Nephron (organoid): ENCODE results near the gene PLIN5.

Experiments
- H3K27ac Mint-ChIP-seq, 3 experiments: 2 replicates each; pipeline ENCODE4 v1.8.0; 2020; ENCODE audit warnings: mixed read lengths in 3 of 3, mild to moderate bottlenecking in 2 of 3, moderate library complexity in 1 of 3
- H3K27me3 Mint-ChIP-seq: 2 replicates; pipeline ENCODE4 v1.8.0; 2021; ENCODE audit warnings: low read depth, mild to moderate bottlenecking, moderate library complexity, mixed read lengths
- H3K36me3 Mint-ChIP-seq: 2 replicates; pipeline ENCODE4 v1.8.0; 2020; ENCODE audit warnings: low read depth, mixed read lengths
- H3K4me1 Mint-ChIP-seq: 2 replicates; pipeline ENCODE4 v1.8.0; 2020; ENCODE audit warnings: mixed read lengths
- H3K4me3 Mint-ChIP-seq, 3 experiments: 2 replicates each; pipeline ENCODE4 v1.8.0; 2020; ENCODE audit warnings: mild to moderate bottlenecking in 3 of 3, mixed read lengths in 3 of 3, moderate library complexity in 2 of 3
- H3K9me3 Mint-ChIP-seq: 2 replicates; pipeline ENCODE4 v1.8.0; 2020; ENCODE audit warnings: mixed read lengths
- TF ChIP-seq, protein P1 (sequence below), 3 experiments: fragments of 200-600 bp; sonication (generic); IDR thresholded peaks; one replicate each; pipeline ENCODE4 v1.5.0; 2021; ENCODE audit warnings: antibody characterized with exemption in 3 of 3; ENCODE audit not compliant: unreplicated experiment in 3 of 3

The PLIN5 gene

DNA sequence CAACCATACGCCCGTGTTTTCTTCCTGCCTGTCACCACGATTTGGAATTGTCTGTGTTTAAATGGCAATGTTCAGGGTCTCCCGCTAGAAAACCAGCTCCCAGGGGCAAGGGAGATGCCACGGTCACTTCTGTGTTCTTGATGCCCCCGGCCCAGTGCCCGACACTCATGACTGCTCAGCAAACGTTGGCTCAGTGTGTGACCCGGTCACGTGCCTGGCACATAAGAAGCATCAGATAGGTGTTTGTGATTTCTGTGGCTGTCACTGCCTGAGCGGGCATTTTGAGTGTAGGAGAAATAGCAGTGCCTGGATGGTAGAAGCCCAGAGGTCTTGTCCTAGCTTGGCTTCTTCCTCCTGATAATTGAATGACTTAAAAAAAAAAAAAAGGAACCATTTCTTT is 47.5 kb downstream of the PLIN5 start:
- Mint-ChIP-seq H3K36me3 (peaks cover 48% of the 10 kb centered on the region), H3K27ac (no peak overlapping the region), H3K4me3 (no peak overlapping the region), H3K4me1 (no peaks in the 10 kb centered on the region), H3K27me3 (peaks cover 3% of the 10 kb centered on the region), H3K9me3 (no peaks in the 10 kb centered on the region)
- TF ChIP-seq, protein P1, sequence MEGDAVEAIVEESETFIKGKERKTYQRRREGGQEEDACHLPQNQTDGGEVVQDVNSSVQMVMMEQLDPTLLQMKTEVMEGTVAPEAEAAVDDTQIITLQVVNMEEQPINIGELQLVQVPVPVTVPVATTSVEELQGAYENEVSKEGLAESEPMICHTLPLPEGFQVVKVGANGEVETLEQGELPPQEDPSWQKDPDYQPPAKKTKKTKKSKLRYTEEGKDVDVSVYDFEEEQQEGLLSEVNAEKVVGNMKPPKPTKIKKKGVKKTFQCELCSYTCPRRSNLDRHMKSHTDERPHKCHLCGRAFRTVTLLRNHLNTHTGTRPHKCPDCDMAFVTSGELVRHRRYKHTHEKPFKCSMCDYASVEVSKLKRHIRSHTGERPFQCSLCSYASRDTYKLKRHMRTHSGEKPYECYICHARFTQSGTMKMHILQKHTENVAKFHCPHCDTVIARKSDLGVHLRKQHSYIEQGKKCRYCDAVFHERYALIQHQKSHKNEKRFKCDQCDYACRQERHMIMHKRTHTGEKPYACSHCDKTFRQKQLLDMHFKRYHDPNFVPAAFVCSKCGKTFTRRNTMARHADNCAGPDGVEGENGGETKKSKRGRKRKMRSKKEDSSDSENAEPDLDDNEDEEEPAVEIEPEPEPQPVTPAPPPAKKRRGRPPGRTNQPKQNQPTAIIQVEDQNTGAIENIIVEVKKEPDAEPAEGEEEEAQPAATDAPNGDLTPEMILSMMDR (IDR thresholded peaks at IDR 0.05; ENCODE audit: unreplicated experiment in 3 of 3) = no peak

DNA sequence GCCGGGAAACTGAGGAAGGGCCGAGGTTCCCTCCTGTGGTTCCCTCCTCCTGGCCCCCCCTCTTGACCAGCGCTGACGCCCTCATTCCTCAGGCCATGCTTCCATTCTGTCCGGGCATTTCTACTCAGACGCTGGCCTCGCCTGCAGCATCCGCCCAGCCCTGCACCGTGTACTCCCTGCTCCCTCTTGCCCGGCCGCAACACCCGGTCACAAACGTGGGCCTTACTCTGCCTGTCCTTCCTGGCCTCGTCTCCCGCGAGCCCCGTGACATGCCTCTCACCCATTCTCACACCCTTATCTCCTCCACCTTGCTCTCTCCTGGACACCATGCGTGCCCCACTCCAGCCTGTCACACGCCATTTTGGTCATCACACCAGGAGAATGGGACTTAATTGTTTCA is 51.6 kb downstream of the PLIN5 start:
- no peak overlapping the region for H3K27ac Mint-ChIP-seq
- TF ChIP-seq, protein P1 (IDR thresholded peaks at IDR 0.05; ENCODE audit: unreplicated experiment in 3 of 3) = no peak
- no peak overlapping the region for H3K4me3 Mint-ChIP-seq
- H3K4me1 Mint-ChIP-seq = no peaks in the 10 kb centered on the region
- peaks cover 3% of the 10 kb centered on the region for H3K27me3 Mint-ChIP-seq
- peaks cover 42% of the 10 kb centered on the region for H3K36me3 Mint-ChIP-seq
- H3K9me3 Mint-ChIP-seq = no peaks in the 10 kb centered on the region

DNA sequence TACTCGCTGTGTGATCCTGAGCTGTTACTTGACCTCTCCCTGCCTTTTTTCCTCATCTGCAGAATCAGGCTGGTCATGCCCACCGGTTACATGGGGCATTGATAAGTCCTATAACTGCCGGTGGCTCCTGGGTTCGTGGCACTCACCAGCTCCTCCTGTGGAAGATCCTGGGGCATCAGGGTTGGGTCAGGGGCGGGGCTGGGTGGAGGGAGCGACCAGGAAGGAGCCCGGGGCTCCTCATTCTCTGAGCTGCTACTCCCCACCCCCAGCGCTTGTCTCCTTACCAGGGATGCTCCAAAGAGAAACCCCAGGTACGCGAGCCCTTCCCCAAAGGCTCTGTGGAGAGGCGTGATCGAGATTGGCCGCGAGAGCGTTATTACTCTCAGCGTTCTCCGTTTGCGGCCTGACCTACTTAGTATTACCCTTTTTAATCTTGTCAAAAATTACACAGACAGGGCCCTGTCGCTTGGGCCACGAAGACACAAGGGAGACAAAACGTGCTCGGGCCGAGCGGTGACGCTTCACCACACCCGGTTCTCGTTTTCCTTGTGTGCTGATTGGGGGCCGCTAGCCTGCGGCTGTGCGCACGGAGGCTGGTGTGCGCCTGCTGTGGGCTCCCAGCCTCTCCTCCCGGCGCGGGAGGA is 52.2 kb downstream of the PLIN5 start:
- Mint-ChIP-seq H3K4me3 (no peak overlapping the region), H3K27me3 (peaks cover 3% of the 10 kb centered on the region), H3K27ac (no peak overlapping the region), H3K9me3 (no peaks in the 10 kb centered on the region), H3K36me3 (peaks cover 45% of the 10 kb centered on the region), H3K4me1 (no peaks in the 10 kb centered on the region)
- TF ChIP-seq, protein P1 (IDR thresholded peaks at IDR 0.05; ENCODE audit: unreplicated experiment in 3 of 3) = no peak

DNA sequence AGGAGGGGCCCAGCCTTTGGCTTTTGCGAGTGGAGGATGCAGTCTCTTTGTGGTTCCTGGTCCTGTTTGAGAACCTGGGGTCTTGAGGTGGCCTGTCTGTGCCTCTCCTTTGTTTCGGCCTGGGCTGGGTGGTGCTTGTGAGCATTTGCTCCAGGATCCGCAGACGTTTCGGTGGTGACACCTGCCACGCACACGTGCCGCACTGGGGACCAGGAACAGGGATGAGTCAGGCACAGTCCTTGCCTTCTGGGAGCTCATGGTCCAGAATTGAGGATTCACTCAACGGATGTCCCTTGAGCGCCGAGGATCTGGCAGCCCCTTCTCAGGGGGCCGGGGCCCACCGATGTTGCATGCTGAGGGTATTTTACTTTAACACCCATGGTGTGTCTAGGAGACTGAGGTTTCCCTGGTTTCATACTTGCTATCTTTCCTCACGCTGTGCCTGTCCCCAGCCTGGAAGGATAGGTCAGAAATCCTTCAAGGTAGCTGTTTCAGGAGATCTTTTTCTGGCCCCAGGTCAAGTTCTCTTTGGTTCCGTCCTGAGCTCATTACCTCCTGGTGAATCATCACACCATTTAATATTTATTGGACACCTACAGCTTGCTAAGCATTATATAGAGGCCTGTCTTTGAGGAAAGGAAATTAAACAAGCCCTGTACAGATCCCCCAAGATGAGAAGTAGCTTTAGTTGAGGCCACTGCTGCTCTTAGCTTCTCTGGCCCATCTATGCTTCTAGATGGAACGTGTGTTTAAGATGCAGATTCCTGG is 57.8 kb downstream of the PLIN5 start:
- Mint-ChIP-seq H3K9me3 (no peaks in the 10 kb centered on the region), H3K4me1 (peaks cover 8% of the 10 kb centered on the region), H3K4me3 (peak overlapping the region in 2 of 3 experiments; percentile 43 to 53), H3K27ac (no peak overlapping the region), H3K27me3 (no peaks in the 10 kb centered on the region), H3K36me3 (peaks cover 27% of the 10 kb centered on the region)
- TF ChIP-seq, protein P1 (IDR thresholded peaks at IDR 0.05; ENCODE audit: unreplicated experiment in 3 of 3) = no peak

DNA sequence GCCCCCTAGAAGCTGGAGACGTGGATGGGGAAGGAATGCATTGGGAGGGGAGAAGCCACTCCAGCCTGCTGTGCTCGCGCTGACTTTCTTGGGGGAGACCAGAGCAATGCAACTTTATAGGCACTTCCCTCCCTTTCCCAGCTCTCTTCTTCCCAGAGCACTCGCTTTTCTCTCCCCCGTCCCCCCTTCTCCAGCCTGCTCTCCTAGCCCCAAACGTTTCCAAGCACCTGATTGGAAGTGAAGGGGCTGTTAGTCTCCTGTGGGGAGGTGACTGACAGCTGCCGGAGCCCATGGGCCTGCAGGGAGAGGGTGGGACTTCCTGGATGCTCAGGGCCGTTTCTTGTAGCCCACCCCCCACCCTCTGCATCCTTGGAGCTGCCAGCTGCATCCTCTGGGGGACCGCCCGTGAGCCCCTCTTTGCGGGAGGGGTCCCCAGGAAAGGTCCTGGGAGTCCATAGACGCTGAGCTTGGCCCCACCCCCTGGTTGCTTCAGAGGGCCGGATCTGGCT is 60.5 kb downstream of the PLIN5 start:
- Mint-ChIP-seq H3K27ac (peak overlapping the region; percentile 81 to 91 (median 84)), H3K4me1 (peaks cover 8% of the 10 kb centered on the region), H3K9me3 (no peaks in the 10 kb centered on the region), H3K27me3 (no peaks in the 10 kb centered on the region), H3K36me3 (peaks cover 19% of the 10 kb centered on the region), H3K4me3 (peak overlapping the region; percentile 88 to 90 (median 90))
- TF ChIP-seq, protein P1 (IDR thresholded peaks at IDR 0.05; ENCODE audit: unreplicated experiment in 3 of 3) = no peak
